NCI-H526 (cell line): ENCODE data around the gene SNAI1.
"Not testable (repeated sequence)": the region's sequence is repeated elsewhere in the genome, so short reads cannot be mapped to it uniquely, and the experiment has no call there.

Experiments
- DNase-seq, 2 experiments: peaks; one replicate each; lab custom pipeline; 2025; lab: John Stamatoyannopoulos, UW

Gene SNAI1

GRCh38 chr20:49987015-49987867 is 4.5 kb downstream of the SNAI1 start:
- no peak for DNase-seq

- DNase-seq, result no peak
Measured at GRCh38 chr20:49987868-49988690, 5.3 kb downstream of the SNAI1 start.

GRCh38 chr20:49989234-49990065 is 6.7 kb downstream of the SNAI1 start:
- no peak for DNase-seq

GRCh38 chr20:49990271-49990720 is 7.5 kb downstream of the SNAI1 start:
- DNase-seq, result no peak

- no peak for DNase-seq
Measured at GRCh38 chr20:49993301-49993751, 10.5 kb downstream of the SNAI1 start.

- DNase-seq, result no peak
Measured at GRCh38 chr20:49995586-49995985, 12.8 kb downstream of the SNAI1 start.

GRCh38 chr20:49998478-49999188 is 15.9 kb downstream of the SNAI1 start:
- DNase-seq, result not testable (repeated sequence)

GRCh38 chr20:49999329-49999728 is 16.5 kb downstream of the SNAI1 start:
- DNase-seq, result no peak

GRCh38 chr20:50000548-50001222 is 17.9 kb downstream of the SNAI1 start:
- not testable (repeated sequence) for DNase-seq

GRCh38 chr20:50001784-50002311 is 19.1 kb downstream of the SNAI1 start:
- no peak for DNase-seq

GRCh38 chr20:50003253-50003656 is 20.5 kb downstream of the SNAI1 start:
- no peak for DNase-seq

GRCh38 chr20:50004229-50004628 is 21.4 kb downstream of the SNAI1 start:
- DNase-seq, result no peak

GRCh38 chr20:50005471-50005981 is 22.7 kb downstream of the SNAI1 start:
- no peak for DNase-seq

GRCh38 chr20:50007369-50007768 is 24.6 kb downstream of the SNAI1 start:
- no peak for DNase-seq

- DNase-seq, result no peak
Measured at GRCh38 chr20:50008007-50008406, 25.2 kb downstream of the SNAI1 start.

- DNase-seq, result no peak
Measured at GRCh38 chr20:50009521-50010454, 27.0 kb downstream of the SNAI1 start.

GRCh38 chr20:50011597-50011996 is 28.8 kb downstream of the SNAI1 start:
- not testable (repeated sequence) for DNase-seq

- no peak for DNase-seq
Measured at GRCh38 chr20:50012282-50013263, 29.8 kb downstream of the SNAI1 start.
